ENCODE data around the gene SUN5. TPM values are rescaled to one million over a fixed set of nuclear protein-coding genes. Genes with fewer than 3 reads are reported as not detected.

The SUN5 gene
- polyA plus RNA-seq, 3 donors = not detected

GRCh38 chr20:33027769-33028751 is 23.8 kb upstream of the SUN5 start:
- no peak for DNase-seq (ENCODE audit: extremely low read depth in 1 of 11, low read depth in 9 of 11, low spot score in 4 of 11)

- DNase-seq (ENCODE audit: extremely low read depth in 1 of 11, low read depth in 9 of 11, low spot score in 4 of 11) = no peak
Measured at GRCh38 chr20:33026779-33027759, 22.8 kb upstream of the SUN5 start.

- DNase-seq (ENCODE audit: extremely low read depth in 1 of 11, low read depth in 9 of 11, low spot score in 4 of 11) = no peak
Measured at GRCh38 chr20:33026072-33026778, 22.0 kb upstream of the SUN5 start.

GRCh38 chr20:33025318-33025876 is 21.2 kb upstream of the SUN5 start:
- no peak for DNase-seq (ENCODE audit: extremely low read depth in 1 of 11, low read depth in 9 of 11, low spot score in 4 of 11)

GRCh38 chr20:33024609-33025317 is 20.5 kb upstream of the SUN5 start:
- DNase-seq (ENCODE audit: extremely low read depth in 1 of 11, low read depth in 9 of 11, low spot score in 4 of 11) = no peak

GRCh38 chr20:33024243-33024560 is 20.0 kb upstream of the SUN5 start:
- no peak for DNase-seq (ENCODE audit: extremely low read depth in 1 of 11, low read depth in 9 of 11, low spot score in 4 of 11)

- no peak for DNase-seq (ENCODE audit: extremely low read depth in 1 of 11, low read depth in 9 of 11, low spot score in 4 of 11)
Measured at GRCh38 chr20:33023439-33024242, 19.4 kb upstream of the SUN5 start.

GRCh38 chr20:33022694-33023438 is 18.6 kb upstream of the SUN5 start:
- DNase-seq (ENCODE audit: extremely low read depth in 1 of 11, low read depth in 9 of 11, low spot score in 4 of 11) = no peak

GRCh38 chr20:33022289-33022688 is 18.1 kb upstream of the SUN5 start:
- DNase-seq (ENCODE audit: extremely low read depth in 1 of 11, low read depth in 9 of 11, low spot score in 4 of 11) = no peak

GRCh38 chr20:33021879-33022278 is 17.6 kb upstream of the SUN5 start:
- no peak for DNase-seq (ENCODE audit: extremely low read depth in 1 of 11, low read depth in 9 of 11, low spot score in 4 of 11)

- DNase-seq (ENCODE audit: extremely low read depth in 1 of 11, low read depth in 9 of 11, low spot score in 4 of 11) = no peak
Measured at GRCh38 chr20:33020278-33021161, 16.3 kb upstream of the SUN5 start.

- no peak for DNase-seq (ENCODE audit: extremely low read depth in 1 of 11, low read depth in 9 of 11, low spot score in 4 of 11)
Measured at GRCh38 chr20:33019465-33020277, 15.4 kb upstream of the SUN5 start.

- DNase-seq (ENCODE audit: extremely low read depth in 1 of 11, low read depth in 9 of 11, low spot score in 4 of 11) = no peak
Measured at GRCh38 chr20:33018169-33018931, 14.1 kb upstream of the SUN5 start.

GRCh38 chr20:33017542-33017941 is 13.3 kb upstream of the SUN5 start:
- DNase-seq (ENCODE audit: extremely low read depth in 1 of 11, low read depth in 9 of 11, low spot score in 4 of 11) = no peak
